Common myeloid progenitor, CD34-positive (primary cell): Measurements from ENCODE around the gene BICD2.

ENCODE experiments used
- CTCF ChIA-PET: fragments of 350-600 bp; sonication (Branson Sonifier 250); formaldehyde crosslinking; loops from one replicate; lab custom pipeline; 2021; ENCODE audit warnings: antibody characterized with exemption; lab: Charles Lee
- POLR2A ChIA-PET: fragments of 350-600 bp; sonication (Branson Sonifier 250); formaldehyde crosslinking; loops from one replicate; lab custom pipeline; 2021; ENCODE audit warnings: antibody characterized with exemption; lab: Charles Lee
- DNase-seq, 3 donors: peaks; one replicate each; pipeline versions ENCODE4 v3.0.0 to v3.0.0-alpha.2; 2013
- H3K27ac ChIP-seq, 2 experiments: 1 replicate in 1 of 2; 2 replicates in 1 of 2; pipeline ENCODE4 v1.7.0; 2013; ENCODE audit warnings: inconsistent platforms in 2 of 2, low read length in 2 of 2, mild to moderate bottlenecking in 2 of 2, low read depth in 1 of 2, moderate library complexity in 1 of 2; ENCODE audit not compliant: severe bottlenecking in 2 of 2, insufficient read depth in 1 of 2, poor library complexity in 1 of 2
- H3K27me3 ChIP-seq, 5 experiments: replicated peaks in 2 of 5; 1 replicate in 3 of 5; 2 replicates in 2 of 5; pipeline versions ENCODE4 v1.6.1 to v1.7.0; 2013; ENCODE audit warnings: low read length in 4 of 5, mild to moderate bottlenecking in 2 of 5, moderate library complexity in 2 of 5, inconsistent platforms in 1 of 5; ENCODE audit not compliant: insufficient read depth in 5 of 5, control insufficient read depth in 4 of 5
- H3K36me3 ChIP-seq, 4 experiments: 1 replicate in 2 of 4; 2 replicates in 2 of 4; pipeline versions ENCODE4 v1.6.1 to v1.7.0; 2013; ENCODE audit warnings: low read length in 3 of 4, control low read depth in 1 of 4, mild to moderate bottlenecking in 1 of 4; ENCODE audit not compliant: control insufficient read depth in 4 of 4, insufficient read depth in 4 of 4
- H3K4me1 ChIP-seq, 4 experiments: 1 replicate in 3 of 4; 2 replicates in 1 of 4; pipeline versions ENCODE4 v1.6.1 to v1.7.1; 2013; ENCODE audit warnings: low read length in 3 of 4, mild to moderate bottlenecking in 3 of 4, control low read depth in 1 of 4, inconsistent platforms in 1 of 4, moderate library complexity in 1 of 4; ENCODE audit not compliant: control insufficient read depth in 4 of 4, insufficient read depth in 4 of 4; ENCODE audit errors: control extremely low read depth in 1 of 4
- H3K4me3 ChIP-seq, 7 experiments: 1 replicate in 4 of 7; 2 replicates in 3 of 7; pipeline versions ENCODE4 v1.5.1 to v1.7.0; 2013; ENCODE audit warnings: mild to moderate bottlenecking in 7 of 7, low read length in 6 of 7, moderate library complexity in 6 of 7, inconsistent platforms in 2 of 7, low read depth in 2 of 7, control low read depth in 1 of 7; ENCODE audit not compliant: insufficient read depth in 4 of 7, control insufficient read depth in 1 of 7; ENCODE audit errors: extremely low read depth in 1 of 7
- H3K9me3 ChIP-seq, 5 experiments: 1 replicate in 4 of 5; 2 replicates in 1 of 5; pipeline versions ENCODE4 v1.6.1 to v1.7.1; 2013; ENCODE audit warnings: low read length in 4 of 5, mild to moderate bottlenecking in 2 of 5, inconsistent platforms in 1 of 5, low read depth in 1 of 5, moderate library complexity in 1 of 5; ENCODE audit not compliant: control insufficient read depth in 4 of 5, insufficient read depth in 2 of 5; ENCODE audit errors: control extremely low read depth in 1 of 5
- WGBS: methylation state at CpG from one replicate; pipeline ENCODE4 v1.1.5; 2013; ENCODE audit not compliant: insufficient coverage; 5-methylcytosine and 5-hydroxymethylcytosine counted together

The BICD2 gene

GRCh38 chr9:92790542-92791527, 26.2 kb upstream of the BICD2 start:
- 54% methylated on average over 12 of the region's 13 CpGs for WGBS
- CTCF ChIA-PET = interaction anchor here (0.6 to 11.3 kb wide), 24 partner anchors 8 to 134 kb away, joined by 3 to 217 read pairs (median 6); partner anchors contain the start of gene IPPK
- Histone ChIP-seq H3K4me3 (peak overlapping the region in 1 of 7 experiments; percentile 45), H3K4me1 (peaks cover 0 to 8% (median 3%) of the 10 kb centered on the region in 4 experiments), H3K27me3 (no peaks in the 10 kb centered on the region), H3K9me3 (peaks cover 0 to 3% (median 0%) of the 10 kb centered on the region in 5 experiments), H3K36me3 (no peaks in the 10 kb centered on the region), H3K27ac (no peak overlapping the region)
- DNase-seq = peak; percentile 82 to 93 (median 88)
- POLR2A ChIA-PET = no interaction called here

- H3K9me3 ChIP-seq = peaks cover 0 to 5% (median 0%) of the 10 kb centered on the region in 5 experiments
- H3K27me3 ChIP-seq = no peaks in the 10 kb centered on the region
- H3K4me3 ChIP-seq = no peak overlapping the region
- no peak overlapping the region for H3K27ac ChIP-seq
- WGBS = 100% methylated on average over 1 of the region's 1 CpG
- CTCF ChIA-PET = interaction anchor here (0.9 to 11.3 kb wide), 5 partner anchors 15 to 70 kb away, joined by 3 to 217 read pairs (median 4); no protein-coding TSS in a partner anchor
- no peaks in the 10 kb centered on the region for H3K36me3 ChIP-seq
- POLR2A ChIA-PET = no interaction called here
- no peak for DNase-seq
- peaks cover 0 to 3% (median 0%) of the 10 kb centered on the region in 4 experiments for H3K4me1 ChIP-seq
Observed at GRCh38 chr9:92786298-92786697, 21.7 kb upstream of the BICD2 start.

GRCh38 chr9:92781899-92782298, 17.3 kb upstream of the BICD2 start:
- Histone ChIP-seq H3K4me1 (no peaks in the 10 kb centered on the region), H3K27ac (no peak overlapping the region), H3K9me3 (peaks cover 0 to 11% (median 3%) of the 10 kb centered on the region in 5 experiments), H3K36me3 (no peaks in the 10 kb centered on the region), H3K4me3 (no peak overlapping the region), H3K27me3 (no peaks in the 10 kb centered on the region)
- no peak for DNase-seq
- ChIA-PET CTCF (interaction anchor here (1.3 to 1.8 kb wide), 2 partner anchors 11 to 65 kb away, joined by 3 to 7 read pairs; no protein-coding TSS in a partner anchor), POLR2A (no interaction called here)
- 100% methylated on average over 2 of the region's 2 CpGs for WGBS

- POLR2A ChIA-PET = no interaction called here
- Histone ChIP-seq H3K36me3 (no peaks in the 10 kb centered on the region), H3K27me3 (no peaks in the 10 kb centered on the region)
Observed at GRCh38 chr9:92780206-92780605, 15.6 kb upstream of the BICD2 start.

DNA sequence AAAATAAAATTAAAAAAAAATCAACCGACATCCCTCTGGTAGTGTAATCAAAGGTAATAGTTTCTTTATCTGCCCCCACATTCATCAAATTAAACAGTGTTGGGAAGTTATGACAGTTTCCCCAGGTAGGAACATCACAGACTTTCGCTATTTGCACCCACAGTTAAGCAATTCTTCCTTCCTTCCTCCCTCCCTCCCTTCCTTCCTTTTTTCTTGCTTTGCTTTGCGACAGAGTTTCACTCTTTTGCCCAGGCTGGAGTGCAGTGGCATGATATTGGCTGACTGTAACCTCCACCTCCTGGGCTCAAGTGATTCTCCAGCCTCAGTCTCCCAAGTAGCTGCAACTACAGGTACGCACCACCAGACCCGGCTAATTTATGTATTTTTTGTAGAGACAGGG, 10.8 kb upstream of the BICD2 start:
- H3K4me1 ChIP-seq = peaks cover 4 to 15% (median 13%) of the 10 kb centered on the region in 4 experiments
- no peaks in the 10 kb centered on the region for H3K27me3 ChIP-seq
- H3K4me3 ChIP-seq = peak overlapping the region in 1 of 7 experiments; percentile 10
- H3K27ac ChIP-seq = no peak overlapping the region
- H3K36me3 ChIP-seq = no peaks in the 10 kb centered on the region
- POLR2A ChIA-PET = no interaction called here
- WGBS = 42% methylated on average over 4 of the region's 5 CpGs
- peaks cover 0 to 6% (median 3%) of the 10 kb centered on the region in 5 experiments for H3K9me3 ChIP-seq
- CTCF ChIA-PET = interaction anchor here (1.3 kb wide), 1 partner anchor 58 kb away, joined by 3 read pairs; no protein-coding TSS in a partner anchor
- DNase-seq = no peak

More at GRCh38 chr9:92780206-92780605, 15.6 kb upstream of the BICD2 start:
- Histone ChIP-seq H3K4me3 (no peak overlapping the region), H3K9me3 (peaks cover 0 to 11% (median 3%) of the 10 kb centered on the region in 5 experiments), H3K4me1 (peaks cover 0 to 6% (median 4%) of the 10 kb centered on the region in 4 experiments), H3K27ac (no peak overlapping the region)
- peak in 2 of 3 donors; percentile 31 to 32 for DNase-seq
- CTCF ChIA-PET = interaction anchor here (0.7 to 2.0 kb wide), 6 partner anchors 8 to 65 kb away, joined by 3 to 10 read pairs (median 3); no protein-coding TSS in a partner anchor

- DNase-seq = no peak
- peaks cover 0 to 6% (median 3%) of the 10 kb centered on the region in 5 experiments for H3K9me3 ChIP-seq
- no peak overlapping the region for H3K4me3 ChIP-seq
- no peaks in the 10 kb centered on the region for H3K27me3 ChIP-seq
- ChIA-PET POLR2A (interaction anchor here (0.8 kb wide), 1 partner anchor 30 kb away, joined by 4 read pairs; no protein-coding TSS in a partner anchor), CTCF (interaction anchor here (1.0 to 1.5 kb wide), 2 partner anchors 15 to 56 kb away, joined by 3 to 7 read pairs; no protein-coding TSS in a partner anchor)
- H3K36me3 ChIP-seq = no peaks in the 10 kb centered on the region
- peaks cover 6 to 25% (median 19%) of the 10 kb centered on the region in 4 experiments for H3K4me1 ChIP-seq
- H3K27ac ChIP-seq = no peak overlapping the region
- WGBS = 100% methylated on average over 1 of the region's 1 CpG
Observed at GRCh38 chr9:92774274-92774673, 9.6 kb upstream of the BICD2 start.
